WTC11 (cell line): ENCODE measurements around the gene NAA20. TPM values are rescaled to one million over a fixed set of nuclear protein-coding genes. Genes with fewer than 3 reads are reported as not detected.

Source experiments
- ATAC-seq: fragments of 200-7000 bp; cut with Tn5 transposase; 2 replicates; pipeline ENCODE4 v1.10.0; 2021; ENCODE audit warnings: mild to moderate bottlenecking, moderate library complexity
- CTCF ChIA-PET: fragments of 300-600 bp; sonication (Branson Sonifier 250); formaldehyde crosslinking; loops from one replicate; lab custom pipeline; 2021; ENCODE audit warnings: antibody characterized with exemption; lab: Charles Lee
- POLR2A ChIA-PET: fragments of 350-600 bp; sonication (Branson Sonifier 250); formaldehyde crosslinking; loops from one replicate; lab custom pipeline; 2021; ENCODE audit warnings: antibody characterized with exemption; lab: Charles Lee
- DNase-seq: peaks from one replicate; pipeline ENCODE4 v3.0.0; 2021; ENCODE audit warnings: low spot score
- H3K27ac Mint-ChIP-seq: 2 replicates; pipeline ENCODE4 v1.8.0; 2021; ENCODE audit warnings: mixed read lengths
- H3K27me3 Mint-ChIP-seq: 2 replicates; pipeline ENCODE4 v1.8.0; 2021; ENCODE audit warnings: low read depth, mild to moderate bottlenecking, moderate library complexity, mixed read lengths
- H3K36me3 Mint-ChIP-seq: 2 replicates; pipeline ENCODE4 v1.8.0; 2021; ENCODE audit warnings: mixed read lengths
- H3K4me1 Mint-ChIP-seq: 2 replicates; pipeline ENCODE4 v1.8.0; 2022; ENCODE audit warnings: mixed read lengths
- H3K4me3 Mint-ChIP-seq: 2 replicates; pipeline ENCODE4 v1.8.0; 2021; ENCODE audit warnings: mild to moderate bottlenecking, moderate library complexity, mixed read lengths
- H3K9me3 Mint-ChIP-seq: 2 replicates; pipeline ENCODE4 v1.8.0; 2021; ENCODE audit warnings: mixed read lengths
- AFF4 ChIP-seq: sonication (generic); formaldehyde crosslinking; IDR thresholded peaks from 2 replicates; pipeline ENCODE4 v1.8.1; 2023; ENCODE audit warnings: mild to moderate bottlenecking, missing genetic modification reagents, borderline replicate concordance
- ARID4B ChIP-seq: sonication (generic); formaldehyde crosslinking; IDR thresholded peaks from 2 replicates; pipeline ENCODE4 v1.8.0; 2023; ENCODE audit warnings: missing genetic modification reagents, mild to moderate bottlenecking, borderline replicate concordance
- ATF6 ChIP-seq: sonication (generic); formaldehyde crosslinking; IDR thresholded peaks from 2 replicates; pipeline ENCODE4 v1.8.1; 2023; ENCODE audit warnings: mild to moderate bottlenecking, missing genetic modification reagents
- CBFB ChIP-seq: sonication (generic); formaldehyde crosslinking; IDR thresholded peaks from 2 replicates; pipeline ENCODE4 v1.8.1; 2022; ENCODE audit warnings: mild to moderate bottlenecking, low read depth, missing genetic modification reagents
- CDX4 ChIP-seq: fragments of 250-450 bp; sonication (Bioruptor Pico); IDR thresholded peaks from 2 replicates; pipeline ENCODE4 v1.9.0; 2021; ENCODE audit warnings: moderate library complexity, mild to moderate bottlenecking, inconsistent platforms, borderline replicate concordance
- E2F4 ChIP-seq: sonication (generic); formaldehyde crosslinking; IDR thresholded peaks from 2 replicates; pipeline ENCODE4 v1.8.1; 2022; ENCODE audit warnings: low read depth, mild to moderate bottlenecking, moderate library complexity, missing genetic modification reagents, borderline replicate concordance
- EMX1 ChIP-seq: fragments of 250-450 bp; sonication (Bioruptor Pico); IDR thresholded peaks from 2 replicates; pipeline ENCODE4 v1.8.0; 2021; ENCODE audit warnings: mild to moderate bottlenecking
- GABPB1 ChIP-seq: sonication (generic); formaldehyde crosslinking; IDR thresholded peaks from 2 replicates; pipeline ENCODE4 v1.8.1; 2023; ENCODE audit warnings: mild to moderate bottlenecking, missing genetic modification reagents
- HMGXB4 ChIP-seq: sonication (generic); formaldehyde crosslinking; IDR thresholded peaks from 2 replicates; pipeline ENCODE4 v1.8.1; 2023; ENCODE audit warnings: mild to moderate bottlenecking, moderate library complexity, missing genetic modification reagents
- KAT7 ChIP-seq: sonication (generic); formaldehyde crosslinking; IDR thresholded peaks from 2 replicates; pipeline ENCODE4 v1.8.1; 2023; ENCODE audit warnings: missing genetic modification reagents, mild to moderate bottlenecking, borderline replicate concordance
- NR3C1 ChIP-seq: sonication (generic); formaldehyde crosslinking; conservative IDR thresholded peaks from 2 replicates; pipeline ENCODE4 v1.8.1; 2023; ENCODE audit warnings: low read depth, mild to moderate bottlenecking, missing genetic modification reagents
- OVOL2 ChIP-seq: fragments of 250-450 bp; sonication (Bioruptor Pico); IDR thresholded peaks from 2 replicates; pipeline ENCODE4 v1.9.0; 2021; ENCODE audit warnings: mild to moderate bottlenecking, borderline replicate concordance
- PRRX2 ChIP-seq: fragments of 250-450 bp; sonication (Bioruptor Pico); IDR thresholded peaks from 2 replicates; pipeline ENCODE4 v1.8.0; 2021; ENCODE audit warnings: mild to moderate bottlenecking
- SOX15 ChIP-seq: fragments of 250-450 bp; sonication (Bioruptor Pico); IDR thresholded peaks from 2 replicates; pipeline ENCODE4 v1.9.0; 2021; ENCODE audit warnings: mild to moderate bottlenecking
- USF1 ChIP-seq: sonication (generic); formaldehyde crosslinking; IDR thresholded peaks from 2 replicates; pipeline ENCODE4 v1.8.0; 2022; ENCODE audit warnings: mild to moderate bottlenecking, missing genetic modification reagents
- ZNF121 ChIP-seq: sonication (generic); formaldehyde crosslinking; IDR thresholded peaks from 2 replicates; pipeline ENCODE4 v1.8.0; 2023; ENCODE audit warnings: missing genetic modification reagents
- ZNF219 ChIP-seq: sonication (generic); formaldehyde crosslinking; IDR thresholded peaks from 2 replicates; pipeline ENCODE4 v1.8.0; 2023; ENCODE audit warnings: missing genetic modification reagents, mild to moderate bottlenecking, borderline replicate concordance
- ZNF232 ChIP-seq: sonication (generic); formaldehyde crosslinking; IDR thresholded peaks from 2 replicates; pipeline ENCODE4 v1.8.0; 2022; ENCODE audit warnings: mild to moderate bottlenecking, missing genetic modification reagents
- ZSCAN18 ChIP-seq: fragments of 250-450 bp; sonication (Bioruptor Pico); IDR thresholded peaks from 2 replicates; pipeline ENCODE4 v2.1.2; 2022; ENCODE audit warnings: mild to moderate bottlenecking, moderate library complexity
- total RNA-seq: library from RNA; stranded (reverse); gene quantifications from 3 replicates; pipeline ENCODE4 v1.2.3, GENCODE V29; 2021

The NAA20 gene
- total RNA-seq, 1 experiment from 2014 or later, result 34.0 TPM

- no peak overlapping the region for H3K27ac Mint-ChIP-seq
- no peaks in the 10 kb centered on the region for H3K27me3 Mint-ChIP-seq
These were observed 20.9 kb upstream of the NAA20 start for GRCh38 chr20:19996222-19996621.

More at GRCh38 chr20:19996222-19996621, 20.9 kb upstream of the NAA20 start:
- no peaks in the 10 kb centered on the region for H3K36me3 Mint-ChIP-seq
- POLR2A ChIA-PET, result no interaction called here
- peaks cover 27% of the 10 kb centered on the region for H3K4me1 Mint-ChIP-seq
- ATAC-seq (no peak), DNase-seq (no peak)
- no peak overlapping the region for H3K4me3 Mint-ChIP-seq
- no peak for TF ChIP-seq ATF6
- no peak for TF ChIP-seq AFF4 (CRISPR knock-in tag)
- TF ChIP-seq GABPB1 (CRISPR knock-in tag), result no peak
- TF ChIP-seq EMX1 (CRISPR knock-in tag), result no peak
- no peak for TF ChIP-seq SOX15 (CRISPR knock-in tag)
- no peak for TF ChIP-seq E2F4 (CRISPR knock-in tag)
- TF ChIP-seq HMGXB4 (CRISPR knock-in tag), result no peak
- TF ChIP-seq ZNF121, result no peak
- no peak for TF ChIP-seq ZNF219 (CRISPR knock-in tag)
- TF ChIP-seq CBFB (CRISPR knock-in tag), result no peak
- TF ChIP-seq OVOL2 (CRISPR knock-in tag), result no peak
- TF ChIP-seq ZSCAN18 (CRISPR knock-in tag), result no peak
- no peak for TF ChIP-seq KAT7 (CRISPR knock-in tag)
- TF ChIP-seq ARID4B (CRISPR knock-in tag), result no peak
- TF ChIP-seq PRRX2 (CRISPR knock-in tag), result no peak
- TF ChIP-seq NR3C1 (CRISPR knock-in tag), result no peak
- no peak for TF ChIP-seq CDX4 (CRISPR knock-in tag)
- no peak for TF ChIP-seq USF1 (CRISPR knock-in tag)
- TF ChIP-seq ZNF232 (CRISPR knock-in tag), result no peak
- H3K9me3 Mint-ChIP-seq, result no peaks in the 10 kb centered on the region
- CTCF ChIA-PET, result interaction anchor here (1.1 kb wide), 1 partner anchor 208 kb away, joined by 3 read pairs; no protein-coding TSS in a partner anchor
